Measurements from ENCODE around the gene NFIB.

The NFIB gene

DNA sequence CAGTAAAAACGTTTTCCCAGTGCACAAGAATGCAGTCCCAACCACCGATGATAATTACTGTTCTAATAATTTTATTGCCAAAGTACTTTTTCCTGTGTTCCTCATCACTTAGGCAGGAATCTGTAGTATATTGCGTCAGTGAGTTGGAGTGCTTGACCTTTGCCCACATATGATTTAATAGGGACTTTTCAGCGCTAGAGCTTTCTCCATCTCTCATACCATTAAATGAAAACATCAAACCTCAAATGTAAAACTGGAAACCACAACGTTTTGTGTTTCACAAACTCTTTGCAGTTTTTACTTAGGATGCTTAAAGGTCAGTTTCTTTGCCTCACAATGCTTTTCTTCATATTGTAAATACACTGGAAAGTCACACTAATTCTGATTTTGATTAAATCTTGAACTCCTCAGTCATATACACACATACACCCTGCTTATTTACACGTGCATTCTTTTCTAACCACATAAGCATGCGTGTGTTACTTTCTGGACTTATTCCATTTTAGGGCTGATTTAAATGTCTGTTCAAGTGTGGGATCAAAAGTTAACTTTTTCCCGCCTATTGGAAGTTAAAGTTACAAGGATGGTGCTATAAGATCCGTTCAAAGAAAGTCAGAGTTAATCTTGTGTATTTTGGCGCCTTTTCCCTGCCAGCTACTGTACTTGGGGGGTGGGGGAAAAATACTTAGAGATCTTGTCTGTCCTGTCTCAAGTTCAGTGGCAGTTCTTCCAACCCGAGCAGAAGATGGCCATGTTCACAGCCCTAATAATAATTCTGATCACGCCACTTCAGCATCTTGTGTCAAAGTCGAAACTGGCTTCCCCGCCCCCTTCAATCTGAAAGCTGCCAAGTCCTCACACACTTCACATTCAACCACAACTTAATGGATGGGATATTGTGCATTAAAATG, 6.6 kb upstream of the NFIB start:
- DNase-seq (ENCODE audit: low read depth, low spot score), result no peak

DNA sequence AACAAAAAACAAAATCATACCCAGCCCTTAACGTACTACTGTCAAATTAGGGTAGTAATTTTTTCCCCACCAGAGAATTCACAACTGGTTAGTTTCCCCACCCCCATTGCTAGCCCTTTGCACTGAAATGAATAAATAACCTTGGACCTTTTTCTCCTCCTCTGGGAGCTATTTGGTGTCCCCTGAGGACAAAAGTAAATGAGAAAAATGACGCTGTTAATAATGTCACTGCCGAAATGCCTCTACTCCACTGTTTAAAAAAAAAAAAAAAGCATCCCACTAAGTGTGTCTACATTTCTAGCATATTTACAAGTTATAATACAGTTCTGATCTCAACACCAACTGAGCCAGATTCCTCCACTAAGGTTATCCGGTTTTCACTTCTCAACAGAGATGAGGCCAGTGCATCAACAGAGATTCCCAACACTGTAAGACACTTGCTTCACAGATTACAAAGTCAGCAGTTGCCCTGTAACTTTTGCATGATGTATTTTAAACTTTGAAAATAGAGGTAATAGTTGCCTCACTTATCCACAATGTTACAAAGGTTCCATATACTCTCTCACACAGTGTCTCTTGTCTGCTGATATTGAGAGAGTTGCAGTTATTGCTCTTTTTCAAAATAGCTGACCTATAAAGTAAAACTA, 5.1 kb upstream of the NFIB start:
- no peak for DNase-seq (ENCODE audit: low read depth, low spot score)

GRCh38 chr9:14318361-14318760, 4.4 kb upstream of the NFIB start:
- no peak for DNase-seq (ENCODE audit: low read depth, low spot score)

- DNase-seq (ENCODE audit: low read depth, low spot score), result no peak
Observed at GRCh38 chr9:14317667-14318320, 3.9 kb upstream of the NFIB start.

- no peak for DNase-seq (ENCODE audit: low read depth, low spot score)
Observed at GRCh38 chr9:14316602-14317300, 2.8 kb upstream of the NFIB start.

DNA sequence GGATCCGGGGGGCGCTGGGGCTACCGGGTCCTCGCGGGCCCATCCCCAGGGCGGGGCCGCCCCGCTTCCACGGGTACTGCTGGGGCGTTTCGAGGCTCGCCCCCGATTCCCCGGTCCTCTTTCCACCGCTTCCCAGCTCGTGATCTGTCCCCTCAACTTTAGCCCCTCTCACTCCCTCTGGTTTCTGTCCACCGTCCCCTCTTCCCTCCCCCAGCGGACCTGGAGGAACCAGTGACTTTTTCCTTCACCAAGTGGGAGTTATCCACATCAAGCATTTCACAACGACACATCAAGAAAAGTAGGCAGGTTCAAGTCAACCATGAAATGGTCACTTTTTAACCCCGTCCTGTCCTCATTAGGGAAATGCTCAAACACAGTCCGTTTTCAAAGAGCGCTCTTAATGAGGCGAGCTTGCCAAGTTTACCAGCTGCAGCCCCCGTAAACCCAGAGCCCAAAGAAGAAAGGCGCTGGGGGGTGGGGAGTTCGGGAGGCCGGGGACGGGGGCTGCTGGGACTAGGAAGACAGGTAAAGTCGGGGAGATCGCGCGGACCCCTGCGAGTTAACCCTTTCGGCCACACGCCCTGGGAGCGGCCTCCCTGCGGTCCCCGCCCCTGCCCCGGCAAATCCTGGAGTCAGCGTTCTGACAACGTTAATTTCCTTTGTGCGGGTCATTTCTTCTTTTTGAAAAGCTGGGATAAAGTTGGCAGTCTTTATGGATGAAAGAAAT, 2.1 kb upstream of the NFIB start:
- no peak for DNase-seq (ENCODE audit: low read depth, low spot score)

GRCh38 chr9:14314929-14315874, 1.3 kb upstream of the NFIB start:
- no peak for DNase-seq (ENCODE audit: low read depth, low spot score)

- DNase-seq (ENCODE audit: low read depth, low spot score), result peak; percentile 51
Observed at GRCh38 chr9:14314424-14314928, 535 bp upstream of the NFIB start.

- DNase-seq (ENCODE audit: low read depth, low spot score), result no peak
Observed at GRCh38 chr9:14313378-14313940, 482 bp downstream of the NFIB start.

DNA sequence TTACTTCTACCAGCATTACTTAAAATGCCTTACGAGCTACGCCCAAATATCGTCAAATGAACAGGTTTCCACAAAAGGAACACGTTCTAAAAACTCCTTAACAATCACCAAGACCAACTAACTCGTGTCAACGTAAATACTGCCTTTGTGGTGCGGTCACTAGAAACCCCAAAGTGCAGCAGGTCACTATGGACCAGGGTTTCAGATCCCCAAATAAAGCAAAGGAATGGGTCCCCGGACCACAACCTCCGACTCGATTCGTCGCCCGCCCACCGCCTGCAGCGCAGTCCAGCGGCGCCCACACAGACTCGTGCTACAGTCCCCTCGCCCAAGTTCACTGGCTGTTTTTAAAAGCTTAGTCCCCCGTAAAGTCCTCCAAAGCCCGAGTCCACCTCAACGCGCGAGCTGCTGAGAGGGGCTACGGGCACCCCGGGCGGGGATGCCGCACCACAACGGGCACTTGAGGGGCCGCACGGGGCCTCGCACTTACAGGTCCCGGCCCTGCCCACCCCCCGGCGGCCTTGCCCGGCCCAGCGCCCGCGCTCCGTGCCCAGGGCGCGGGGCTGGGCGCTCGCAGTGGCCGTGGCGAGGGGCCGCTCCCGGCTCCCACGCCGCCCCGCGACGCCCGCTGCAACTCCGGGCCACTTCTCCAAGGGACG, 1.1 kb downstream of the NFIB start:
- no peak for DNase-seq (ENCODE audit: low read depth, low spot score)

- no peak for DNase-seq (ENCODE audit: low read depth, low spot score)
Observed at GRCh38 chr9:14311956-14312685, 1.8 kb downstream of the NFIB start.

- no peak for DNase-seq (ENCODE audit: low read depth, low spot score)
Observed at GRCh38 chr9:14311171-14311949, 2.6 kb downstream of the NFIB start.

DNA sequence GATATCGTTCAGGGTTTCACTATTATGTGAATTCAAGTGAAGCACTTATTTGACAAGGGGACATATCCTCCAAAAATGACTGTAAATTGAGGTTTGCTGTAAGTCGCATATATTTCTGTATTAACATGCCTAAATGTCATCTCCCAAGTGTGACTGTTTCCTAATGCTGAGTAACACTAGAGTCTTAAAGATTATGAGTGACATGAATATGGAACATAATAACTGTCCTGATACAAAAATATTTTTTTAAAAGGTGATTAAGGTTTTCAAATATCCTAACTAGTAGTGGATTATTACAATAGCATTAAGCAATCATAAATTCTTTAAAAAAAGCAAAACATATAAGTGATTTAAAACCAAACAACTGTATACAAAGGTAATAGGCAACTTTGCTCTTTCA, 3.6 kb downstream of the NFIB start:
- DNase-seq (ENCODE audit: low read depth, low spot score), result no peak

DNA sequence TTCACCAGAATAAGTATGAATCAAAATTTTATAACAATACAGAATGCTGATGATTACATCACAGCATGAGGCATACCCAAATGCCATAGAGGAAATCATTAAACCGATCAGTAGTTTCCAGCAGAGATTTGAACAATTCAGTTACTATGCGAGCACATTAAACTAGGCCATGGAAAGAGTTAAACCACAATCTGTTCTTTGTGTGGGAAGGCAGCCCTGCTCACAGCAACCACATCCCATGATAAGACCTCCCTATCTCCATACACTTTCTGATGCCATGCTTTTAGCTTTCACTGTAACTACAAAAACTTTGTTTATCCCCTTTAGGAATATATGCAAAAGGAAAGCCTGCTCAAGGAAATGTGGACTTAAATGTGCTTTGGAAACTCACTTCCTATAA, 4.5 kb downstream of the NFIB start:
- DNase-seq (ENCODE audit: low read depth, low spot score), result no peak

DNA sequence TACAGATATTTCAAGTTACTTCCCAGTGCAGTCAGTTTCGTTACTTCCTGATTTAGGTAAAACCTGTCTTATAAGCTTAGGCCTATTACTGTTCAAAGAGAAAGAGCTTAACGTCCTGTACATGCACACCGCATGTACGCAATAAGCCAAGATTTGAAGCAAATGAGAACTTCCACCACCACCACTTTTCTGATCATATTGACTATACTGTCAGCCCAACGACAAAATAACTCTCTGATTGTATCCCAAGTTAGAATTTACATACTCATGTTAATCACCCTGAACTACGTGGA, 5.1 kb downstream of the NFIB start:
- no peak for DNase-seq (ENCODE audit: low read depth, low spot score)

- no peak for DNase-seq (ENCODE audit: low read depth, low spot score)
Observed at GRCh38 chr9:14307989-14308852, 5.7 kb downstream of the NFIB start.
